Measurements from ENCODE around the gene KRTAP12-2. TPM values are rescaled to one million over a fixed set of nuclear protein-coding genes. Genes with fewer than 3 reads are reported as not detected.

The KRTAP12-2 gene
- total RNA-seq, 1 experiment from 2014 or later, result not detected

DNA sequence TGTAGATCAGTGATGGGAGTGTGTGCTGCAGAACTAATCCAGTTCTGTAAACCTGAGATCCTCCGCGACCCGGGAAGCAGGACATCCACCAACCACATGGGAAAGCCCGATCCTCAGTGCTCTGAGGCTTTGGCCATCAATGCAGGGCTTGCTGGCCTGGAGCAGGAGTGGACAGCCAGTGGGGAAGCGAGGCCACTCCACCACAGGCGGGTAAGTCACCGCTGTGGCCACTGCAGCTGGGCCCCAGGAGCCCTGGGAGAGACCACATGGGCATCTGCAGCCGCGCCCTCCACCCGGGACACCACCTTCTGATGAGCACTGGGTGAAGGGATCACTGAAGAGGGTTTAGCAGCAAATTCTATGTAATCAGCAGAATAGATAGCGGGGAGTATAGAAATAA lies 14.4 kb upstream of the KRTAP12-2 start:
- Mint-ChIP-seq H3K27ac (no peak overlapping the region), H3K36me3 (no peaks in the 10 kb centered on the region), H3K4me1 (peaks cover 3% of the 10 kb centered on the region), H3K27me3 (ENCODE audit: low read depth) (peaks cover 5% of the 10 kb centered on the region; the same call in 1 of the 2 replicates), H3K9me3 (no peaks in the 10 kb centered on the region), H3K4me3 (no peak overlapping the region)
- no peak for ATAC-seq
- ChIA-PET CTCF (no interaction called here), POLR2A (no interaction called here)
- no peak for DNase-seq (ENCODE audit: low spot score)
- TF ChIP-seq, protein P1, sequence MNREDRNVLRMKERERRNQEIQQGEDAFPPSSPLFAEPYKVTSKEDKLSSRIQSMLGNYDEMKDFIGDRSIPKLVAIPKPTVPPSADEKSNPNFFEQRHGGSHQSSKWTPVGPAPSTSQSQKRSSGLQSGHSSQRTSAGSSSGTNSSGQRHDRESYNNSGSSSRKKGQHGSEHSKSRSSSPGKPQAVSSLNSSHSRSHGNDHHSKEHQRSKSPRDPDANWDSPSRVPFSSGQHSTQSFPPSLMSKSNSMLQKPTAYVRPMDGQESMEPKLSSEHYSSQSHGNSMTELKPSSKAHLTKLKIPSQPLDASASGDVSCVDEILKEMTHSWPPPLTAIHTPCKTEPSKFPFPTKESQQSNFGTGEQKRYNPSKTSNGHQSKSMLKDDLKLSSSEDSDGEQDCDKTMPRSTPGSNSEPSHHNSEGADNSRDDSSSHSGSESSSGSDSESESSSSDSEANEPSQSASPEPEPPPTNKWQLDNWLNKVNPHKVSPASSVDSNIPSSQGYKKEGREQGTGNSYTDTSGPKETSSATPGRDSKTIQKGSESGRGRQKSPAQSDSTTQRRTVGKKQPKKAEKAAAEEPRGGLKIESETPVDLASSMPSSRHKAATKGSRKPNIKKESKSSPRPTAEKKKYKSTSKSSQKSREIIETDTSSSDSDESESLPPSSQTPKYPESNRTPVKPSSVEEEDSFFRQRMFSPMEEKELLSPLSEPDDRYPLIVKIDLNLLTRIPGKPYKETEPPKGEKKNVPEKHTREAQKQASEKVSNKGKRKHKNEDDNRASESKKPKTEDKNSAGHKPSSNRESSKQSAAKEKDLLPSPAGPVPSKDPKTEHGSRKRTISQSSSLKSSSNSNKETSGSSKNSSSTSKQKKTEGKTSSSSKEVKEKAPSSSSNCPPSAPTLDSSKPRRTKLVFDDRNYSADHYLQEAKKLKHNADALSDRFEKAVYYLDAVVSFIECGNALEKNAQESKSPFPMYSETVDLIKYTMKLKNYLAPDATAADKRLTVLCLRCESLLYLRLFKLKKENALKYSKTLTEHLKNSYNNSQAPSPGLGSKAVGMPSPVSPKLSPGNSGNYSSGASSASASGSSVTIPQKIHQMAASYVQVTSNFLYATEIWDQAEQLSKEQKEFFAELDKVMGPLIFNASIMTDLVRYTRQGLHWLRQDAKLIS (CRISPR knock-in tag; IDR thresholded peaks at IDR 0.05; ENCODE audit: borderline replicate concordance), result no peak
- no peak for TF ChIP-seq IRF1 (CRISPR knock-in tag; IDR thresholded peaks at IDR 0.05)
- TF ChIP-seq ZNF423 (CRISPR knock-in tag; IDR thresholded peaks at IDR 0.05), result no peak
- no peak for TF ChIP-seq ZNF121 (CRISPR knock-in tag; IDR thresholded peaks at IDR 0.05)
- no peak for TF ChIP-seq ERG (CRISPR knock-in tag; IDR thresholded peaks at IDR 0.05)
- no peak for TF ChIP-seq FOXJ3 (CRISPR knock-in tag; IDR thresholded peaks at IDR 0.05; ENCODE audit: borderline replicate concordance)
- no peak for TF ChIP-seq MYBL2 (CRISPR knock-in tag; IDR thresholded peaks at IDR 0.05)
- no peak for TF ChIP-seq ZNF396 (CRISPR knock-in tag; IDR thresholded peaks at IDR 0.05; ENCODE audit: borderline replicate concordance)
- TF ChIP-seq ZNF671 (CRISPR knock-in tag; IDR thresholded peaks at IDR 0.05), result no peak
- no peak for TF ChIP-seq NFATC4 (CRISPR knock-in tag; IDR thresholded peaks at IDR 0.05)
- no peak for TF ChIP-seq ETV6 (CRISPR knock-in tag; IDR thresholded peaks at IDR 0.05)
- no peak for TF ChIP-seq MLX (CRISPR knock-in tag; IDR thresholded peaks at IDR 0.05)
- no peak for TF ChIP-seq TP53 (CRISPR knock-in tag; IDR thresholded peaks at IDR 0.05)
- TF ChIP-seq RELA (CRISPR knock-in tag; IDR thresholded peaks at IDR 0.05; ENCODE audit: borderline replicate concordance), result no peak
- no peak for TF ChIP-seq ELF4 (CRISPR knock-in tag; IDR thresholded peaks at IDR 0.05; ENCODE audit: low read depth)
- TF ChIP-seq JUN (CRISPR knock-in tag; IDR thresholded peaks at IDR 0.05), result no peak
- TF ChIP-seq CTCF (IDR thresholded peaks at IDR 0.05), result no peak
- TF ChIP-seq SOX15 (CRISPR knock-in tag; IDR thresholded peaks at IDR 0.05), result no peak

- Mint-ChIP-seq H3K27me3 (ENCODE audit: low read depth) (peaks cover 5% of the 10 kb centered on the region; the same call in 1 of the 2 replicates), H3K4me1 (peaks cover under 1% of the 10 kb centered on the region; the same call in 1 of the 2 replicates), H3K27ac (no peak overlapping the region), H3K9me3 (peaks cover 11% of the 10 kb centered on the region), H3K4me3 (no peak overlapping the region), H3K36me3 (peaks cover 2% of the 10 kb centered on the region)
- CTCF ChIA-PET, result no interaction called here
- no peak for DNase-seq (ENCODE audit: low spot score)
- no peak for ATAC-seq
- POLR2A ChIA-PET, result no interaction called here
- TF ChIP-seq MYBL2 (CRISPR knock-in tag; IDR thresholded peaks at IDR 0.05) (no peak), FOXK1 (CRISPR knock-in tag; IDR thresholded peaks at IDR 0.05) (no peak), MLX (CRISPR knock-in tag; IDR thresholded peaks at IDR 0.05) (no peak), CTCF (IDR thresholded peaks at IDR 0.05) (no peak), RORB (CRISPR knock-in tag; IDR thresholded peaks at IDR 0.05) (no peak), NR2C2 (CRISPR knock-in tag; IDR thresholded peaks at IDR 0.05) (no peak)
- TF ChIP-seq, protein P2, sequence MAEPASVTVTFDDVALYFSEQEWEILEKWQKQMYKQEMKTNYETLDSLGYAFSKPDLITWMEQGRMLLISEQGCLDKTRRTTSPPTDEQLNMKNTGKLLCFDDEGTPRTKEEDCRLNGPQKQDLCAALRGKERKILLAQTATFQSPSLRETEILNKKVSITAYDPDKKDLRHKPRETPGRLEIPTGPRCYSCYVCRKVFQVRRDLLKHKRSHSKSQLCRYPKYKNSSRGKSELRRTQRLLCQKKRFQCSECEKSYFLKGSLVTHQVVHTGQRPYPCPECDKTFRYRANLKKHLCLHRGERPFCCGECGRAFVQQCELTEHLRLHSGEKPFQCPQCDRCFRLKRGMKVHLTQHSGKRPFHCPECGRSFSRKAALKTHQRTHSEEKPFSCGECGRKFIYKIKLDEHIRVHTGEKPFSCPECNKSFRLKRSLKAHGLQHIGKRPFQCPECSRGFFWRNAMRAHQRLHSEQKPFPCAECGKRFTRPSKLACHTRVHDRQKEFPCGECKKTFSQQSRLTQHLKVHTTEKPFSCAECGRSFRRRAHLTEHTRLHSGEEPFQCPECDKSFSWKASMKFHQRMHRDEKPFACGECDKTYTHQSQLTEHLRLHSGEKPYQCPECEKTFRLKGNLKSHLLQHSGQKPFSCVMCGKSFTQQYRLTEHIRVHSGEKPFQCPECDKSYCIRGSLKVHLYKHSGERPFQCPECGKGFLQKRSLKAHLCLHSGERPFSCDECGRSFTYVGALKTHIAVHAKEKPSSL (CRISPR knock-in tag; conservative IDR thresholded peaks at IDR 0.05), result no peak
These were observed 11.2 kb upstream of the KRTAP12-2 start for GRCh38 chr21:44677881-44678280.
